ENCODE results near the gene TAGLN. TPM values are rescaled to one million over a fixed set of nuclear protein-coding genes. Genes with fewer than 3 reads are reported as not detected.

The TAGLN gene
- total and polyA plus RNA-seq, 2 of the 8 experiments (the other 6 are each of a cell fraction or from before 2014, with no cell fraction given), result 140 to 300 TPM

GRCh38 chr11:117177534-117178209, 21.5 kb upstream of the TAGLN start (continued):
- TF ChIP-seq FOSL1 (IDR thresholded peaks at IDR 0.05; ENCODE audit: insufficient read depth, low read depth, low read length), result no peak
